Neural cell (in vitro differentiated cells): Measurements from ENCODE around the gene FBXO3.

ENCODE experiments used
- EP300 ChIP-seq: fragments of 450-650 bp; conservative IDR thresholded peaks from 2 replicates; pipeline ENCODE4 v1.6.1; 2014; ENCODE audit warnings: antibody characterized with exemption, mild to moderate bottlenecking, moderate library complexity; ENCODE audit not compliant: poor library complexity, severe bottlenecking
- EZH2 ChIP-seq: fragments of 200-600, 300-800 bp; shearing (Covaris generic), sonication (generic); IDR thresholded peaks from 2 replicates; pipeline ENCODE4 v1.6.1; 2014; ENCODE audit warnings: antibody characterized with exemption, low read length, borderline replicate concordance, mild to moderate bottlenecking; ENCODE audit not compliant: insufficient read depth, poor library complexity, severe bottlenecking
- MXI1 ChIP-seq: fragments of 450-650 bp; conservative IDR thresholded peaks from 2 replicates; pipeline ENCODE4 v1.6.1; 2014; ENCODE audit warnings: antibody characterized with exemption, mild to moderate bottlenecking; ENCODE audit not compliant: poor library complexity, severe bottlenecking
- POLR2AphosphoS5 ChIP-seq: IDR thresholded peaks from 2 replicates; pipeline ENCODE4 v1.6.1; 2012
- RAD21 ChIP-seq: fragments of 450-650 bp; conservative IDR thresholded peaks from 2 replicates; pipeline ENCODE4 v1.6.1; 2014; ENCODE audit warnings: antibody characterized with exemption, mild to moderate bottlenecking, moderate library complexity
- SMC3 ChIP-seq: fragments of 450-650 bp; conservative IDR thresholded peaks from 2 replicates; pipeline ENCODE4 v1.6.1; 2014; ENCODE audit warnings: antibody characterized with exemption, mild to moderate bottlenecking, moderate library complexity; ENCODE audit not compliant: poor library complexity
- TAF1 ChIP-seq: IDR thresholded peaks from 2 replicates; pipeline ENCODE4 v1.6.1; 2012; ENCODE audit warnings: low read depth
- TF ChIP-seq, protein P1 (sequence below): fragments of 450-650 bp; IDR thresholded peaks from 2 replicates; pipeline ENCODE4 v1.5.1; 2014; ENCODE audit warnings: antibody characterized with exemption, mild to moderate bottlenecking, moderate library complexity; ENCODE audit not compliant: poor library complexity, severe bottlenecking

DNA sequence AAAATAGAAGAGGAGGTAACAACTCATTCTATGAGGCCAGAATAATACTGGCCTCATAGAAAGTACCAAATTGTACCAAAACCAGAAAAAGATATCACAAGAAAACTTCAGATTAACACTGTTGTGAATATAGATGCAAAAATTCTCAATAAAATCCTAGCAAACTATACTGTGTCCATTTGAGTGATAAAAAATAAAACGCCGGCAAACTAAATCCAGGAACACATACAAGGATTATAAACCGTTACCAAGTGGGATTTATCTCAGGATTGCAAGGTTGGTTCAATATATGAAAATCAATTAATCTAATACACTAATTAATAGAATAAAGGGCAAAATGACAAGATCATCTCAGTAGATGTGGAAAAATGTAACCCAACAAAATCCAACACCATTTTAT, 23.6 kb upstream of the FBXO3 start:
- TF ChIP-seq EZH2 = no peak
- TF ChIP-seq RAD21 = no peak
- TF ChIP-seq, protein P1, sequence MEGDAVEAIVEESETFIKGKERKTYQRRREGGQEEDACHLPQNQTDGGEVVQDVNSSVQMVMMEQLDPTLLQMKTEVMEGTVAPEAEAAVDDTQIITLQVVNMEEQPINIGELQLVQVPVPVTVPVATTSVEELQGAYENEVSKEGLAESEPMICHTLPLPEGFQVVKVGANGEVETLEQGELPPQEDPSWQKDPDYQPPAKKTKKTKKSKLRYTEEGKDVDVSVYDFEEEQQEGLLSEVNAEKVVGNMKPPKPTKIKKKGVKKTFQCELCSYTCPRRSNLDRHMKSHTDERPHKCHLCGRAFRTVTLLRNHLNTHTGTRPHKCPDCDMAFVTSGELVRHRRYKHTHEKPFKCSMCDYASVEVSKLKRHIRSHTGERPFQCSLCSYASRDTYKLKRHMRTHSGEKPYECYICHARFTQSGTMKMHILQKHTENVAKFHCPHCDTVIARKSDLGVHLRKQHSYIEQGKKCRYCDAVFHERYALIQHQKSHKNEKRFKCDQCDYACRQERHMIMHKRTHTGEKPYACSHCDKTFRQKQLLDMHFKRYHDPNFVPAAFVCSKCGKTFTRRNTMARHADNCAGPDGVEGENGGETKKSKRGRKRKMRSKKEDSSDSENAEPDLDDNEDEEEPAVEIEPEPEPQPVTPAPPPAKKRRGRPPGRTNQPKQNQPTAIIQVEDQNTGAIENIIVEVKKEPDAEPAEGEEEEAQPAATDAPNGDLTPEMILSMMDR = no peak
- no peak for TF ChIP-seq EP300
- no peak for TF ChIP-seq SMC3
- no peak for TF ChIP-seq TAF1
- no peak for TF ChIP-seq POLR2AphosphoS5
- TF ChIP-seq MXI1 = no peak
